ENCODE measurements around the gene SFRP4.

- TF ChIP-seq POLR2A (IDR thresholded peaks at IDR 0.05) (no peak), CTCF (IDR thresholded peaks at IDR 0.05) (no peak), EP300 (IDR thresholded peaks at IDR 0.05) (no peak)
These were observed 1.2 kb downstream of the SFRP4 start for GRCh38 chr7:37915438-37915837.
